HepG2 (cell line): ENCODE measurements around the gene PRR30. TPM values are rescaled to one million over a fixed set of nuclear protein-coding genes. Genes with fewer than 3 reads are reported as not detected.

Experiments
- ADNP ChIP-seq: sonication (generic); formaldehyde crosslinking; IDR thresholded peaks from 2 replicates; pipeline ENCODE4 v1.4.0; 2020; ENCODE audit warnings: missing genetic modification reagents
- ELF1 ChIP-seq: sonication (generic); formaldehyde crosslinking; IDR thresholded peaks from 2 replicates; pipeline ENCODE4 v1.4.0; 2020; ENCODE audit warnings: missing genetic modification reagents
- HOMEZ ChIP-seq: IDR thresholded peaks from 2 replicates; pipeline ENCODE4 v1.6.1; 2016; ENCODE audit warnings: low read depth
- KAT2B ChIP-seq: fragments of 150-350 bp; IDR thresholded peaks from 2 replicates; pipeline ENCODE4 v1.6.1; 2014; ENCODE audit warnings: low read depth, low read length, borderline replicate concordance
- LRRFIP1 ChIP-seq: sonication (generic); formaldehyde crosslinking; conservative IDR thresholded peaks from 2 replicates; pipeline ENCODE4 v1.4.0; 2020; ENCODE audit warnings: missing genetic modification reagents
- MAFF ChIP-seq: IDR thresholded peaks from 2 replicates; pipeline ENCODE4 v1.6.1; 2011; ENCODE audit warnings: low read depth, low read length, improper control_type of control experiment
- MLLT10 ChIP-seq: sonication (generic); formaldehyde crosslinking; IDR thresholded peaks from 2 replicates; pipeline ENCODE4 v1.4.0; 2020; ENCODE audit warnings: missing genetic modification reagents
- NONO ChIP-seq, 2 experiments: fragments of 450-650 bp in 1 of 2; sonication (generic) in 1 of 2; formaldehyde crosslinking in 1 of 2; IDR thresholded peaks in 1 of 2; conservative IDR thresholded peaks in 1 of 2; 2 replicates each; pipeline versions ENCODE4 v1.6.1 to v1.8.0; 2017 to 2022; ENCODE audit warnings: mild to moderate bottlenecking in 1 of 2, missing genetic modification reagents in 1 of 2, moderate library complexity in 1 of 2
- PHF21A ChIP-seq: sonication (generic); formaldehyde crosslinking; IDR thresholded peaks from 2 replicates; pipeline ENCODE4 v1.5.0; 2020; ENCODE audit warnings: mild to moderate bottlenecking, missing genetic modification reagents
- PITX1 ChIP-seq: sonication (generic); formaldehyde crosslinking; IDR thresholded peaks from 2 replicates; pipeline ENCODE4 v1.5.1; 2020; ENCODE audit warnings: mild to moderate bottlenecking, missing genetic modification reagents
- TEAD3 ChIP-seq: optimal IDR thresholded peaks from 2 replicates; pipeline ENCODE3; 2016; ENCODE audit warnings: borderline replicate concordance
- TGIF2 ChIP-seq: IDR thresholded peaks from 2 replicates; pipeline ENCODE4 v1.6.1; 2016; ENCODE audit warnings: control low read depth, missing compliant biosample characterization
- YY1 ChIP-seq: IDR thresholded peaks from 2 replicates; pipeline ENCODE4 v1.6.1; 2011; ENCODE audit warnings: low read length, low read depth, moderate library complexity, mild to moderate bottlenecking; ENCODE audit not compliant: insufficient read depth, insufficient replicate concordance
- ZBTB7B ChIP-seq: sonication (generic); formaldehyde crosslinking; IDR thresholded peaks from 2 replicates; pipeline ENCODE4 v1.4.0; 2020; ENCODE audit warnings: missing genetic modification reagents
- ZNF251 ChIP-seq: sonication (generic); formaldehyde crosslinking; IDR thresholded peaks from 2 replicates; pipeline ENCODE4 v1.9.0; 2021; ENCODE audit warnings: mild to moderate bottlenecking, missing genetic modification reagents
- ZNF318 ChIP-seq: sonication (generic); formaldehyde crosslinking; IDR thresholded peaks from 2 replicates; pipeline ENCODE4 v1.4.0; 2020; ENCODE audit warnings: mild to moderate bottlenecking, missing genetic modification reagents
- ZNF766 ChIP-seq: sonication (generic); formaldehyde crosslinking; IDR thresholded peaks from 2 replicates; pipeline ENCODE4 v1.5.0; 2020; ENCODE audit warnings: missing genetic modification reagents, borderline replicate concordance
- ZNF780A ChIP-seq: sonication (generic); formaldehyde crosslinking; IDR thresholded peaks from 2 replicates; pipeline ENCODE4 v1.8.0; 2022; ENCODE audit warnings: mild to moderate bottlenecking, missing genetic modification reagents, moderate library complexity
- polyA plus RNA-seq, 8 experiments: library from polyadenylated mRNA; depleted of rRNA in 3 of 8; stranded (reverse) in 7 of 8; unstranded in 1 of 8; fragments of >200 nt; fragmentation: Illumina TruSeq in 4 of 8; extraction: Trizol in 4 of 8; gene quantifications; 2 replicates each; pipeline versions ENCODE4 v1.2.1 to v1.2.3, GENCODE V29; 2011 to 2016; ENCODE audit warnings: low read depth in 4 of 8, missing spikeins in 1 of 8, mixed read lengths in 1 of 8; ENCODE audit not compliant: insufficient read depth in 1 of 8
- total RNA-seq, 5 experiments: library from RNA; depleted of rRNA; stranded (reverse); fragments of >200 nt; fragmentation: Illumina TruSeq; extraction: Trizol; gene quantifications; 2 replicates each; pipeline ENCODE4 v1.2.3, GENCODE V29; 2016; ENCODE audit warnings: low read depth in 1 of 5

PRR30 gene
- total and polyA plus RNA-seq, 2 of the 13 experiments (the other 11 are each of a cell fraction or from before 2014, with no cell fraction given), result not detected

GRCh38 chr2:27185331-27186026 lies 46.3 kb upstream of the PRR30 start (continued):
- 0 out of 2 replicates have a peak, but pooled peaks have one; percentile 49 for TF ChIP-seq PHF21A (CRISPR knock-in tag)
- TF ChIP-seq ZBTB7B (CRISPR knock-in tag), result 0 out of 2 replicates have a peak, but pooled peaks have one; percentile 37
- no peak for TF ChIP-seq LRRFIP1 (CRISPR knock-in tag)
- peak; percentile 17 for TF ChIP-seq YY1
- no peak for TF ChIP-seq MLLT10
- no peak for TF ChIP-seq MAFF
- 0 out of 2 replicates have a peak, but pooled peaks have one; percentile 17 for TF ChIP-seq PITX1 (CRISPR knock-in tag)
- no peak for TF ChIP-seq NONO (IDR thresholded peaks at IDR 0.05)
- TF ChIP-seq NONO (CRISPR knock-in tag; conservative IDR thresholded peaks at IDR 0.05), result no peak
- TF ChIP-seq TEAD3 (CRISPR knock-in tag), result peak; percentile 45
- TF ChIP-seq KAT2B, result no peak
- TF ChIP-seq ZNF766 (CRISPR knock-in tag), result no peak
- TF ChIP-seq HOMEZ (CRISPR knock-in tag), result peak; percentile 20; the same call in 1 of the 2 replicates
- TF ChIP-seq ELF1 (CRISPR knock-in tag), result peak; percentile 67
- TF ChIP-seq ZNF780A (CRISPR knock-in tag), result no peak
- TF ChIP-seq ZNF251, result no peak
- no peak for TF ChIP-seq TGIF2 (CRISPR knock-in tag)
- TF ChIP-seq ADNP, result no peak
- no peak for TF ChIP-seq ZNF318 (CRISPR knock-in tag)
